Measurements from ENCODE around the gene SMARCAD1.
"Not testable (repeated sequence)": the region's sequence is repeated elsewhere in the genome, so short reads cannot be mapped to it uniquely, and the experiment has no call there.

SMARCAD1 gene

GRCh38 chr4:94235825-94236224 lies 28.2 kb downstream of the SMARCAD1 start:
- no peak for DNase-seq

- DNase-seq, result no peak
These were observed 29.6 kb downstream of the SMARCAD1 start for GRCh38 chr4:94237271-94237670.

GRCh38 chr4:94238160-94238559 lies 30.5 kb downstream of the SMARCAD1 start:
- no peak for DNase-seq

GRCh38 chr4:94240384-94240783 lies 32.7 kb downstream of the SMARCAD1 start:
- DNase-seq, result no peak

- DNase-seq, result no peak
These were observed 36.6 kb downstream of the SMARCAD1 start for GRCh38 chr4:94244087-94244828.

- no peak for DNase-seq
These were observed 37.1 kb downstream of the SMARCAD1 start for GRCh38 chr4:94244829-94245185.

- no peak for DNase-seq
These were observed 43.4 kb downstream of the SMARCAD1 start for GRCh38 chr4:94251094-94251493.

GRCh38 chr4:94253036-94253435 lies 45.4 kb downstream of the SMARCAD1 start:
- DNase-seq, result no peak

GRCh38 chr4:94256144-94256783 lies 48.6 kb downstream of the SMARCAD1 start:
- no peak for DNase-seq

- DNase-seq, result no peak
These were observed 49.2 kb downstream of the SMARCAD1 start for GRCh38 chr4:94256828-94257227.

GRCh38 chr4:94262163-94263016 lies 54.7 kb downstream of the SMARCAD1 start:
- DNase-seq, result no peak

GRCh38 chr4:94267037-94267436 lies 59.4 kb downstream of the SMARCAD1 start:
- DNase-seq, result no peak

- no peak for DNase-seq
These were observed 63.6 kb downstream of the SMARCAD1 start for GRCh38 chr4:94271248-94271647.

GRCh38 chr4:94274912-94275311 lies 67.2 kb downstream of the SMARCAD1 start:
- no peak for DNase-seq

- no peak for DNase-seq
These were observed 68.5 kb downstream of the SMARCAD1 start for GRCh38 chr4:94276204-94276603.

- no peak for DNase-seq
These were observed 69.9 kb downstream of the SMARCAD1 start for GRCh38 chr4:94277534-94277933.

- no peak for DNase-seq
These were observed 71.1 kb downstream of the SMARCAD1 start for GRCh38 chr4:94278781-94279180.

- DNase-seq, result no peak
These were observed 77.2 kb downstream of the SMARCAD1 start for GRCh38 chr4:94284889-94285288.

- no peak for DNase-seq
These were observed 78.0 kb downstream of the SMARCAD1 start for GRCh38 chr4:94285666-94286065.

- no peak for DNase-seq
These were observed 82.6 kb downstream of the SMARCAD1 start for GRCh38 chr4:94290245-94290644.

GRCh38 chr4:94293981-94294380 lies 86.3 kb downstream of the SMARCAD1 start:
- DNase-seq, result not testable (repeated sequence)

GRCh38 chr4:94295473-94295872 lies 87.8 kb downstream of the SMARCAD1 start:
- DNase-seq, result not testable (repeated sequence)

- no peak for DNase-seq
These were observed 91.1 kb downstream of the SMARCAD1 start for GRCh38 chr4:94298725-94299252.

GRCh38 chr4:94302191-94302590 lies 94.5 kb downstream of the SMARCAD1 start:
- no peak for DNase-seq

All from NCI-H146 (cell line).